HL-60 (cell line): Measurements from ENCODE around the gene SLC16A10.
"Not testable (repeated sequence)": the region's sequence is repeated elsewhere in the genome, so short reads cannot be mapped to it uniquely, and the experiment has no call there.

Experiments
- DNase-seq, 2 experiments: peaks; one replicate each; pipeline ENCODE4 v3.0.0-alpha.2; 2010 to 2020; ENCODE audit warnings: low read depth in 1 of 2, low spot score in 1 of 2
- H3K27ac ChIP-seq: fragments of 250-450 bp; sonication (Bioruptor Pico); replicated peaks from 2 replicates; pipeline ENCODE4 v1.5.1; 2020; ENCODE audit warnings: mild to moderate bottlenecking, moderate library complexity
- H3K27me3 ChIP-seq: fragments of 250-450 bp; sonication (Bioruptor Pico); 2 replicates; pipeline ENCODE4 v1.5.1; 2021; ENCODE audit warnings: mild to moderate bottlenecking, moderate library complexity; ENCODE audit not compliant: insufficient read depth, poor library complexity, severe bottlenecking
- H3K4me3 ChIP-seq: replicated peaks from 2 replicates; pipeline ENCODE4 v1.5.1; 2011; ENCODE audit warnings: mild to moderate bottlenecking, control low read depth, low read length; ENCODE audit not compliant: insufficient read depth
- GABPA ChIP-seq: IDR thresholded peaks from 2 replicates; pipeline ENCODE4 v1.6.1; 2012; ENCODE audit warnings: low read depth
- POLR2AphosphoS5 ChIP-seq: IDR thresholded peaks from 2 replicates; pipeline ENCODE4 v1.6.1; 2012; ENCODE audit warnings: low read depth
- SPI1 ChIP-seq: IDR thresholded peaks from 2 replicates; pipeline ENCODE4 v1.6.1; 2012; ENCODE audit warnings: low read depth, mild to moderate bottlenecking, borderline replicate concordance
- TF ChIP-seq, protein P1 (sequence below): IDR thresholded peaks from 2 replicates; pipeline ENCODE4 v1.6.1; 2012; ENCODE audit warnings: low read depth; ENCODE audit not compliant: insufficient replicate concordance
- TF ChIP-seq, protein P2 (sequence below): IDR thresholded peaks from one replicate; pipeline ENCODE4 v1.5.1; 2011; ENCODE audit warnings: low read length, control low read depth, inconsistent platforms; ENCODE audit not compliant: insufficient read depth

SLC16A10 gene

DNA sequence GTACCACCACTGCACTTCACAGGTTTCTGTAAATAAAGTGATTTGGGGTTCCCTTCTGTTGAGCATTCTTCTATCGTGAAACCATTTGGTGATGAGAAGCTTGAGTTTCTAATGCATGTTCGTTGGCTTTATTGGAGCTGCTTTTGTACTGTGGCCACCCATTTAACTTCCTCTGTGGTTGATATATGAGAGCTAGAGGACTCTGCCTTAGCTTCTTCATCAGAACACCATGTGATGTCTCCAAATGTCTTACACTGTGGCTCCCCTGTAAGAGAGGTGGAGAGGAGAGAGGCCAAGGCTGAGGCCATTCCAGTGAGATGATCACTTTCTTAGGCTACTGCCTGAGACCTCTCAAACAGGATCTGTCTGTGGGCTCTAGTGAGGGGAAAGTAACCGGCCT, 114.5 kb downstream of the SLC16A10 start:
- DNase-seq, result no peak
- H3K27me3 ChIP-seq, result no peaks in the 10 kb centered on the region

DNA sequence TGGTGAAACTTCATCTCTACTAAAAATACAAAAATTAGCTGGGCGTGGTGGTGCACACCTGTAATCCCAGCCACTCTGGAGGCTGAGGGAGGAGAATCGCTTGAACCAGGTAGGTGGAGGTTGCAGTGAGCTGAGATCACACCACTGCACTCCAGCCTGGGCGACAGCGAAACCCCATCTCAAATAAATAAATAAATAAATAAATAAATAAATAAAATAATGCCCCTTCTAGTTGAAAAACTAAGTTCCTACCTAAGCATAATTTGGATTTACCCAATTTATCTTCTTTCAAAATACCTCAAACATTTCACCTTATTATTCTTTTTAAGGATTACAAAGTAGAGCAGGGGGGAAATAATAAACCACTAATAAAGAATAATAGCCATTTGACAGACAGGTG, 116.2 kb downstream of the SLC16A10 start:
- H3K4me3 ChIP-seq, H3K27ac ChIP-seq, DNase-seq, H3K27me3 ChIP-seq: not testable (repeated sequence)

More for the DNA sequence above, 114.5 kb downstream of the SLC16A10 start:
- TF ChIP-seq POLR2AphosphoS5 (no peak), GABPA (no peak)
- TF ChIP-seq, protein P1, sequence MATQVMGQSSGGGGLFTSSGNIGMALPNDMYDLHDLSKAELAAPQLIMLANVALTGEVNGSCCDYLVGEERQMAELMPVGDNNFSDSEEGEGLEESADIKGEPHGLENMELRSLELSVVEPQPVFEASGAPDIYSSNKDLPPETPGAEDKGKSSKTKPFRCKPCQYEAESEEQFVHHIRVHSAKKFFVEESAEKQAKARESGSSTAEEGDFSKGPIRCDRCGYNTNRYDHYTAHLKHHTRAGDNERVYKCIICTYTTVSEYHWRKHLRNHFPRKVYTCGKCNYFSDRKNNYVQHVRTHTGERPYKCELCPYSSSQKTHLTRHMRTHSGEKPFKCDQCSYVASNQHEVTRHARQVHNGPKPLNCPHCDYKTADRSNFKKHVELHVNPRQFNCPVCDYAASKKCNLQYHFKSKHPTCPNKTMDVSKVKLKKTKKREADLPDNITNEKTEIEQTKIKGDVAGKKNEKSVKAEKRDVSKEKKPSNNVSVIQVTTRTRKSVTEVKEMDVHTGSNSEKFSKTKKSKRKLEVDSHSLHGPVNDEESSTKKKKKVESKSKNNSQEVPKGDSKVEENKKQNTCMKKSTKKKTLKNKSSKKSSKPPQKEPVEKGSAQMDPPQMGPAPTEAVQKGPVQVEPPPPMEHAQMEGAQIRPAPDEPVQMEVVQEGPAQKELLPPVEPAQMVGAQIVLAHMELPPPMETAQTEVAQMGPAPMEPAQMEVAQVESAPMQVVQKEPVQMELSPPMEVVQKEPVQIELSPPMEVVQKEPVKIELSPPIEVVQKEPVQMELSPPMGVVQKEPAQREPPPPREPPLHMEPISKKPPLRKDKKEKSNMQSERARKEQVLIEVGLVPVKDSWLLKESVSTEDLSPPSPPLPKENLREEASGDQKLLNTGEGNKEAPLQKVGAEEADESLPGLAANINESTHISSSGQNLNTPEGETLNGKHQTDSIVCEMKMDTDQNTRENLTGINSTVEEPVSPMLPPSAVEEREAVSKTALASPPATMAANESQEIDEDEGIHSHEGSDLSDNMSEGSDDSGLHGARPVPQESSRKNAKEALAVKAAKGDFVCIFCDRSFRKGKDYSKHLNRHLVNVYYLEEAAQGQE, result no peak
- Histone ChIP-seq H3K4me3 (no peak overlapping the region), H3K27ac (no peak overlapping the region)

DNA sequence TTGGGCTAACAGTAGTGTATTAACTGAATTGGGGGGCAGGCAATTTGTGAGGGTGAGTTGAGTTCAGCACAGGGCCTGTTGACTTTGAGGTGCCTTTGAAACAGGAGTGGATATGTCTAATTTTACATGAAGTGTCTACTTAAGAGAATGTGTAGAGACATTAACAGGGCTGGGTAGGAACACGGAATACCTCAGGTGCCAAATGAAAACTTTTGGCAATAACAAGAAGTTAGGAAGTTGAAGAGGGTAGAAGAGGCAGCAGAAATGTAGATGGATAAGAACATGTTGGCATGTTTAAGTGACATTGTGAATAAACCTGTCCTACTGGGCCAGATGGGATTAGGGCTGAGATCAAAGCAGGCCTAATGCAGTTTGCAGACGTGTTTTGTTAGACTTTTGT, 117.0 kb downstream of the SLC16A10 start:
- no peak overlapping the region for H3K27ac ChIP-seq
- no peak overlapping the region for H3K4me3 ChIP-seq
- TF ChIP-seq, protein P1, result no peak
- TF ChIP-seq SPI1 (no peak), POLR2AphosphoS5 (no peak), GABPA (no peak)
- TF ChIP-seq, protein P2, sequence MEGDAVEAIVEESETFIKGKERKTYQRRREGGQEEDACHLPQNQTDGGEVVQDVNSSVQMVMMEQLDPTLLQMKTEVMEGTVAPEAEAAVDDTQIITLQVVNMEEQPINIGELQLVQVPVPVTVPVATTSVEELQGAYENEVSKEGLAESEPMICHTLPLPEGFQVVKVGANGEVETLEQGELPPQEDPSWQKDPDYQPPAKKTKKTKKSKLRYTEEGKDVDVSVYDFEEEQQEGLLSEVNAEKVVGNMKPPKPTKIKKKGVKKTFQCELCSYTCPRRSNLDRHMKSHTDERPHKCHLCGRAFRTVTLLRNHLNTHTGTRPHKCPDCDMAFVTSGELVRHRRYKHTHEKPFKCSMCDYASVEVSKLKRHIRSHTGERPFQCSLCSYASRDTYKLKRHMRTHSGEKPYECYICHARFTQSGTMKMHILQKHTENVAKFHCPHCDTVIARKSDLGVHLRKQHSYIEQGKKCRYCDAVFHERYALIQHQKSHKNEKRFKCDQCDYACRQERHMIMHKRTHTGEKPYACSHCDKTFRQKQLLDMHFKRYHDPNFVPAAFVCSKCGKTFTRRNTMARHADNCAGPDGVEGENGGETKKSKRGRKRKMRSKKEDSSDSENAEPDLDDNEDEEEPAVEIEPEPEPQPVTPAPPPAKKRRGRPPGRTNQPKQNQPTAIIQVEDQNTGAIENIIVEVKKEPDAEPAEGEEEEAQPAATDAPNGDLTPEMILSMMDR, result no peak
- no peaks in the 10 kb centered on the region for H3K27me3 ChIP-seq
- no peak for DNase-seq

DNA sequence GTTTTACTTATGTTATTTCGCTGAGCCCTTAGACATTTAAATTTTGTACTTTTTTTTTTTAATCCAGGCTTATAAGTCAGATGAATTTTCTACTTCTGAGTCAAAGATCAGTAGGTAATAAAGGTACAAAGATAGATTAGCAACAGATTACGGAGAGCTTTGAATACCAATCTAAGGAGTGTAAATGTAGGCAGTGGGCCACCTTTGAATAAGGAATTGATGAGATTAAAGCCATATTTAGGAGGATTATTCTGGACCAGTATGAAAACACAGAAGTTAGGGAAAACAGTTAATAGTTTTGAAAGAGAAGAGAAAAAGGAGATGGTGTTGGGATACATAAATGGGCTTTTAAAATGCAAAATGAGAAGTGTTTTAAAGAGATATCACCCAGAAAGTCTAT, 117.6 kb downstream of the SLC16A10 start:
- TF ChIP-seq, protein P1, result no peak
- TF ChIP-seq GABPA (no peak), POLR2AphosphoS5 (no peak)
- TF ChIP-seq, protein P2, result no peak
- Histone ChIP-seq H3K27me3 (no peaks in the 10 kb centered on the region), H3K4me3 (no peak overlapping the region), H3K27ac (no peak overlapping the region)
- no peak for DNase-seq
